Measurements from ENCODE around the gene KIZ. TPM values are rescaled to one million over a fixed set of nuclear protein-coding genes. Genes with fewer than 3 reads are reported as not detected.

The KIZ gene
- total RNA-seq, 2 donors from 2014 or later = 9.7 to 10.5 TPM

- no peak overlapping the region for H3K4me3 Mint-ChIP-seq
- H3K27me3 Mint-ChIP-seq = no peaks in the 10 kb centered on the region
- H3K36me3 Mint-ChIP-seq (ENCODE audit: low read depth) = peaks cover 47% of the 10 kb centered on the region
- H3K4me1 Mint-ChIP-seq = no peaks in the 10 kb centered on the region
- ATAC-seq (replicated peaks) = no peak
- H3K27ac Mint-ChIP-seq = no peak overlapping the region
- H3K9me3 Mint-ChIP-seq = no peaks in the 10 kb centered on the region
Measured at GRCh38 chr20:21139881-21140566, 14.1 kb downstream of the KIZ start.

GRCh38 chr20:21141825-21142224 lies 15.9 kb downstream of the KIZ start:
- H3K27me3 Mint-ChIP-seq = no peaks in the 10 kb centered on the region
- no peak overlapping the region for H3K27ac Mint-ChIP-seq
- ATAC-seq (replicated peaks) = no peak
- no peaks in the 10 kb centered on the region for H3K9me3 Mint-ChIP-seq
- no peaks in the 10 kb centered on the region for H3K4me1 Mint-ChIP-seq
- peaks cover 35% of the 10 kb centered on the region for H3K36me3 Mint-ChIP-seq (ENCODE audit: low read depth)
- no peak overlapping the region for H3K4me3 Mint-ChIP-seq

- no peak for ATAC-seq (replicated peaks)
- Mint-ChIP-seq H3K27ac (no peak overlapping the region), H3K36me3 (ENCODE audit: low read depth) (peaks cover 29% of the 10 kb centered on the region), H3K9me3 (no peaks in the 10 kb centered on the region), H3K27me3 (no peaks in the 10 kb centered on the region), H3K4me1 (peaks cover 4% of the 10 kb centered on the region), H3K4me3 (no peak overlapping the region)
Measured at GRCh38 chr20:21143194-21143890, 17.5 kb downstream of the KIZ start.

- H3K4me1 Mint-ChIP-seq = peaks cover 9% of the 10 kb centered on the region
- H3K4me3 Mint-ChIP-seq = no peak overlapping the region
- ATAC-seq (replicated peaks) = no peak
- H3K36me3 Mint-ChIP-seq (ENCODE audit: low read depth) = peaks cover 12% of the 10 kb centered on the region
- H3K9me3 Mint-ChIP-seq = no peaks in the 10 kb centered on the region
- no peaks in the 10 kb centered on the region for H3K27me3 Mint-ChIP-seq
- no peak overlapping the region for H3K27ac Mint-ChIP-seq
Measured at GRCh38 chr20:21145424-21145823, 19.5 kb downstream of the KIZ start.

GRCh38 chr20:21146215-21146614 lies 20.3 kb downstream of the KIZ start:
- H3K27ac Mint-ChIP-seq = no peak overlapping the region
- peaks cover 9% of the 10 kb centered on the region for H3K4me1 Mint-ChIP-seq
- H3K9me3 Mint-ChIP-seq = no peaks in the 10 kb centered on the region
- ATAC-seq (replicated peaks) = no peak
- H3K4me3 Mint-ChIP-seq = no peak overlapping the region
- peaks cover 12% of the 10 kb centered on the region for H3K36me3 Mint-ChIP-seq (ENCODE audit: low read depth)
- H3K27me3 Mint-ChIP-seq = no peaks in the 10 kb centered on the region

GRCh38 chr20:21147593-21147992 lies 21.7 kb downstream of the KIZ start:
- no peak for ATAC-seq (replicated peaks)
- Mint-ChIP-seq H3K27ac (no peak overlapping the region), H3K4me1 (peaks cover 9% of the 10 kb centered on the region)

GRCh38 chr20:21149344-21149743 lies 23.5 kb downstream of the KIZ start:
- H3K36me3 Mint-ChIP-seq (ENCODE audit: low read depth) = peaks cover 15% of the 10 kb centered on the region
- H3K27me3 Mint-ChIP-seq = no peaks in the 10 kb centered on the region
- H3K4me3 Mint-ChIP-seq = no peak overlapping the region
- peaks cover 9% of the 10 kb centered on the region for H3K4me1 Mint-ChIP-seq
- ATAC-seq (replicated peaks) = no peak
- H3K27ac Mint-ChIP-seq = no peak overlapping the region
- H3K9me3 Mint-ChIP-seq = no peaks in the 10 kb centered on the region

More at GRCh38 chr20:21147593-21147992, 21.7 kb downstream of the KIZ start:
- Mint-ChIP-seq H3K4me3 (no peak overlapping the region), H3K27me3 (no peaks in the 10 kb centered on the region), H3K9me3 (no peaks in the 10 kb centered on the region), H3K36me3 (ENCODE audit: low read depth) (peaks cover 12% of the 10 kb centered on the region)

- no peak overlapping the region for H3K27ac Mint-ChIP-seq
- no peak overlapping the region for H3K4me3 Mint-ChIP-seq
- H3K4me1 Mint-ChIP-seq = peaks cover 9% of the 10 kb centered on the region
- ATAC-seq (replicated peaks) = no peak
- no peaks in the 10 kb centered on the region for H3K27me3 Mint-ChIP-seq
- H3K9me3 Mint-ChIP-seq = no peaks in the 10 kb centered on the region
- H3K36me3 Mint-ChIP-seq (ENCODE audit: low read depth) = peaks cover 23% of the 10 kb centered on the region
Measured at GRCh38 chr20:21151791-21152190, 25.9 kb downstream of the KIZ start.

- ATAC-seq (replicated peaks) = no peak
- Mint-ChIP-seq H3K27me3 (no peaks in the 10 kb centered on the region), H3K36me3 (ENCODE audit: low read depth) (peaks cover 13% of the 10 kb centered on the region), H3K4me1 (no peaks in the 10 kb centered on the region), H3K4me3 (no peak overlapping the region), H3K9me3 (no peaks in the 10 kb centered on the region), H3K27ac (no peak overlapping the region)
Measured at GRCh38 chr20:21154692-21155091, 28.8 kb downstream of the KIZ start.

GRCh38 chr20:21155268-21155667 lies 29.4 kb downstream of the KIZ start:
- peaks cover 16% of the 10 kb centered on the region for H3K36me3 Mint-ChIP-seq (ENCODE audit: low read depth)
- H3K27me3 Mint-ChIP-seq = no peaks in the 10 kb centered on the region
- no peak overlapping the region for H3K4me3 Mint-ChIP-seq
- no peak overlapping the region for H3K27ac Mint-ChIP-seq
- no peaks in the 10 kb centered on the region for H3K4me1 Mint-ChIP-seq
- no peaks in the 10 kb centered on the region for H3K9me3 Mint-ChIP-seq
- no peak for ATAC-seq (replicated peaks)

- H3K4me3 Mint-ChIP-seq = no peak overlapping the region
- H3K36me3 Mint-ChIP-seq (ENCODE audit: low read depth) = peaks cover 20% of the 10 kb centered on the region
- no peaks in the 10 kb centered on the region for H3K4me1 Mint-ChIP-seq
- no peaks in the 10 kb centered on the region for H3K9me3 Mint-ChIP-seq
- no peaks in the 10 kb centered on the region for H3K27me3 Mint-ChIP-seq
- ATAC-seq (replicated peaks) = no peak
- no peak overlapping the region for H3K27ac Mint-ChIP-seq
Measured at GRCh38 chr20:21156266-21156665, 30.4 kb downstream of the KIZ start.

GRCh38 chr20:21157006-21157405 lies 31.1 kb downstream of the KIZ start:
- no peaks in the 10 kb centered on the region for H3K4me1 Mint-ChIP-seq
- no peak for ATAC-seq (replicated peaks)
- peaks cover 26% of the 10 kb centered on the region for H3K36me3 Mint-ChIP-seq (ENCODE audit: low read depth)
- no peak overlapping the region for H3K4me3 Mint-ChIP-seq
- no peak overlapping the region for H3K27ac Mint-ChIP-seq
- H3K27me3 Mint-ChIP-seq = no peaks in the 10 kb centered on the region
- no peaks in the 10 kb centered on the region for H3K9me3 Mint-ChIP-seq

GRCh38 chr20:21159658-21160380 lies 33.9 kb downstream of the KIZ start:
- Mint-ChIP-seq H3K36me3 (ENCODE audit: low read depth) (peaks cover 38% of the 10 kb centered on the region), H3K4me1 (no peaks in the 10 kb centered on the region), H3K4me3 (no peak overlapping the region), H3K27ac (no peak overlapping the region), H3K9me3 (no peaks in the 10 kb centered on the region), H3K27me3 (no peaks in the 10 kb centered on the region)
- no peak for ATAC-seq (replicated peaks)

- no peak overlapping the region for H3K4me3 Mint-ChIP-seq
- H3K4me1 Mint-ChIP-seq = peaks cover 6% of the 10 kb centered on the region
- peaks cover 3% of the 10 kb centered on the region for H3K9me3 Mint-ChIP-seq
- peaks cover 46% of the 10 kb centered on the region for H3K36me3 Mint-ChIP-seq (ENCODE audit: low read depth)
- ATAC-seq (replicated peaks) = no peak
- H3K27me3 Mint-ChIP-seq = no peaks in the 10 kb centered on the region
- no peak overlapping the region for H3K27ac Mint-ChIP-seq
Measured at GRCh38 chr20:21161926-21162325, 36.0 kb downstream of the KIZ start.

GRCh38 chr20:21162631-21163030 lies 36.7 kb downstream of the KIZ start:
- no peak overlapping the region for H3K4me3 Mint-ChIP-seq
- H3K27ac Mint-ChIP-seq = no peak overlapping the region
- peaks cover 6% of the 10 kb centered on the region for H3K4me1 Mint-ChIP-seq
- no peak for ATAC-seq (replicated peaks)
- peaks cover 3% of the 10 kb centered on the region for H3K9me3 Mint-ChIP-seq
- no peaks in the 10 kb centered on the region for H3K27me3 Mint-ChIP-seq
- H3K36me3 Mint-ChIP-seq (ENCODE audit: low read depth) = peaks cover 46% of the 10 kb centered on the region
